ENCODE results near the gene PDXK.

Gene PDXK

GRCh38 chr21:43783098-43783700 is 64.3 kb downstream of the PDXK start:
- no CpG with 5 or more reads among the region's 17 CpGs for WGBS (ENCODE audit: extremely low coverage, insufficient coverage, low lambda C conversion rate)
- no peak overlapping the region for H4K8ac ChIP-seq (ENCODE audit: low read depth, low read length)

GRCh38 chr21:43785134-43785533 is 66.2 kb downstream of the PDXK start:
- no peak for DNase-seq
- Histone ChIP-seq H3K27ac (ENCODE audit: low read depth, low read length) (no peak overlapping the region), H2AK5ac (ENCODE audit: low read length) (no peak overlapping the region), H4K8ac (ENCODE audit: low read depth, low read length) (no peak overlapping the region), H3K4me3 (ENCODE audit: low read length) (no peak overlapping the region), H3K4me1 (ENCODE audit: control insufficient read depth, low read depth, low read length) (peaks cover under 1% of the 10 kb centered on the region), H3K23ac (ENCODE audit: low read length) (no peak overlapping the region), H3K36me3 (ENCODE audit: control insufficient read depth, insufficient read depth, low read length) (no peaks in the 10 kb centered on the region), H3K56ac (ENCODE audit: low read length) (no peak overlapping the region), H2BK120ac (ENCODE audit: low read depth, low read length) (no peak overlapping the region), H3K79me2 (ENCODE audit: control insufficient read depth, insufficient read depth, low read length) (peaks cover 7% of the 10 kb centered on the region), H2BK15ac (replicated peaks; ENCODE audit: low read depth) (no peak overlapping the region), H3K18ac (ENCODE audit: low read length) (no peak overlapping the region), H3K4me2 (ENCODE audit: low read length) (no peak overlapping the region), H3K27me3 (ENCODE audit: insufficient read depth, low read length, poor library complexity) (no peaks in the 10 kb centered on the region), H4K5ac (ENCODE audit: low read length) (no peak overlapping the region), H3K4ac (ENCODE audit: low read depth, low read length) (no peak overlapping the region), H3K9ac (ENCODE audit: low read length) (no peak overlapping the region), H2BK5ac (ENCODE audit: low read length) (no peak overlapping the region), H3K79me1 (ENCODE audit: low read length) (no peaks in the 10 kb centered on the region)
- no CpG with 5 or more reads among the region's 3 CpGs for WGBS (ENCODE audit: extremely low coverage, insufficient coverage, low lambda C conversion rate)

More at GRCh38 chr21:43783098-43783700, 64.3 kb downstream of the PDXK start:
- H4K5ac ChIP-seq (ENCODE audit: low read length), result no peak overlapping the region
- no peaks in the 10 kb centered on the region for H3K36me3 ChIP-seq (ENCODE audit: control insufficient read depth, insufficient read depth, low read length)
- no peak overlapping the region for H3K23ac ChIP-seq (ENCODE audit: low read length)
- no peak overlapping the region for H2AK5ac ChIP-seq (ENCODE audit: low read length)
- H3K27ac ChIP-seq (ENCODE audit: low read depth, low read length), result no peak overlapping the region
- DNase-seq, result no peak
- H3K27me3 ChIP-seq (ENCODE audit: insufficient read depth, low read length, poor library complexity), result no peaks in the 10 kb centered on the region
- H3K4me3 ChIP-seq (ENCODE audit: low read length), result no peak overlapping the region
- no peak overlapping the region for H2BK15ac ChIP-seq (replicated peaks; ENCODE audit: low read depth)
- no peak overlapping the region for H2BK120ac ChIP-seq (ENCODE audit: low read depth, low read length)
- no peak overlapping the region for H3K9ac ChIP-seq (ENCODE audit: low read length)
- H3K4me2 ChIP-seq (ENCODE audit: low read length), result no peak overlapping the region
- H3K79me1 ChIP-seq (ENCODE audit: low read length), result no peaks in the 10 kb centered on the region
- no peak overlapping the region for H3K18ac ChIP-seq (ENCODE audit: low read length)
- no peak overlapping the region for H3K56ac ChIP-seq (ENCODE audit: low read length)
- no peak overlapping the region for H3K4ac ChIP-seq (ENCODE audit: low read depth, low read length)
- H3K79me2 ChIP-seq (ENCODE audit: control insufficient read depth, insufficient read depth, low read length), result no peaks in the 10 kb centered on the region
- H3K4me1 ChIP-seq (ENCODE audit: control insufficient read depth, low read depth, low read length), result no peaks in the 10 kb centered on the region
- H2BK5ac ChIP-seq (ENCODE audit: low read length), result no peak overlapping the region

- Histone ChIP-seq H3K9ac (ENCODE audit: low read length) (no peak overlapping the region), H3K27ac (ENCODE audit: low read depth, low read length) (no peak overlapping the region), H3K56ac (ENCODE audit: low read length) (no peak overlapping the region), H3K4me2 (ENCODE audit: low read length) (no peak overlapping the region), H3K79me2 (ENCODE audit: control insufficient read depth, insufficient read depth, low read length) (peaks cover 19% of the 10 kb centered on the region), H3K18ac (ENCODE audit: low read length) (no peak overlapping the region), H3K79me1 (ENCODE audit: low read length) (peaks cover 10% of the 10 kb centered on the region), H4K8ac (ENCODE audit: low read depth, low read length) (no peak overlapping the region), H3K36me3 (ENCODE audit: control insufficient read depth, insufficient read depth, low read length) (no peaks in the 10 kb centered on the region), H4K5ac (ENCODE audit: low read length) (no peak overlapping the region), H2BK5ac (ENCODE audit: low read length) (no peak overlapping the region), H3K4me3 (ENCODE audit: low read length) (no peak overlapping the region), H2BK15ac (replicated peaks; ENCODE audit: low read depth) (no peak overlapping the region), H3K27me3 (ENCODE audit: insufficient read depth, low read length, poor library complexity) (no peaks in the 10 kb centered on the region), H3K4me1 (ENCODE audit: control insufficient read depth, low read depth, low read length) (peaks cover 3% of the 10 kb centered on the region), H3K4ac (ENCODE audit: low read depth, low read length) (no peak overlapping the region), H3K23ac (ENCODE audit: low read length) (no peak overlapping the region), H2AK5ac (ENCODE audit: low read length) (no peak overlapping the region), H2BK120ac (ENCODE audit: low read depth, low read length) (no peak overlapping the region)
- WGBS (ENCODE audit: extremely low coverage, insufficient coverage, low lambda C conversion rate), result no CpG with 5 or more reads among the region's 18 CpGs
- no peak for DNase-seq
Measured at GRCh38 chr21:43786300-43786806, 67.4 kb downstream of the PDXK start.

GRCh38 chr21:43786807-43787440 is 68.0 kb downstream of the PDXK start:
- H3K9ac ChIP-seq (ENCODE audit: low read length), result no peak overlapping the region
- H3K4ac ChIP-seq (ENCODE audit: low read depth, low read length), result no peak overlapping the region
- peaks cover 23% of the 10 kb centered on the region for H3K79me2 ChIP-seq (ENCODE audit: control insufficient read depth, insufficient read depth, low read length)
- H3K4me3 ChIP-seq (ENCODE audit: low read length), result no peak overlapping the region
- no peak overlapping the region for H3K18ac ChIP-seq (ENCODE audit: low read length)
- peaks cover 13% of the 10 kb centered on the region for H3K79me1 ChIP-seq (ENCODE audit: low read length)
- no peak overlapping the region for H2AK5ac ChIP-seq (ENCODE audit: low read length)
- no peak overlapping the region for H4K5ac ChIP-seq (ENCODE audit: low read length)
- no peak overlapping the region for H3K27ac ChIP-seq (ENCODE audit: low read depth, low read length)
- no peak overlapping the region for H2BK15ac ChIP-seq (replicated peaks; ENCODE audit: low read depth)
- H3K4me2 ChIP-seq (ENCODE audit: low read length), result no peak overlapping the region
- peaks cover 3% of the 10 kb centered on the region for H3K36me3 ChIP-seq (ENCODE audit: control insufficient read depth, insufficient read depth, low read length)
- no CpG with 5 or more reads among the region's 38 CpGs for WGBS (ENCODE audit: extremely low coverage, insufficient coverage, low lambda C conversion rate)
- no peak overlapping the region for H4K8ac ChIP-seq (ENCODE audit: low read depth, low read length)
- H2BK5ac ChIP-seq (ENCODE audit: low read length), result no peak overlapping the region
- H2BK120ac ChIP-seq (ENCODE audit: low read depth, low read length), result no peak overlapping the region
- H3K56ac ChIP-seq (ENCODE audit: low read length), result no peak overlapping the region
- DNase-seq, result no peak
- H3K27me3 ChIP-seq (ENCODE audit: insufficient read depth, low read length, poor library complexity), result no peaks in the 10 kb centered on the region
- H3K4me1 ChIP-seq (ENCODE audit: control insufficient read depth, low read depth, low read length), result peaks cover 3% of the 10 kb centered on the region
- H3K23ac ChIP-seq (ENCODE audit: low read length), result no peak overlapping the region

- Histone ChIP-seq H3K27me3 (ENCODE audit: insufficient read depth, low read length, poor library complexity) (no peaks in the 10 kb centered on the region), H3K36me3 (ENCODE audit: control insufficient read depth, insufficient read depth, low read length) (peaks cover 15% of the 10 kb centered on the region), H2BK15ac (replicated peaks; ENCODE audit: low read depth) (no peak within 1 kb of the TSS), H4K8ac (ENCODE audit: low read depth, low read length) (no peak within 1 kb of the TSS), H3K79me2 (ENCODE audit: control insufficient read depth, insufficient read depth, low read length) (peaks cover 41% of the 10 kb centered on the region), H3K79me1 (ENCODE audit: low read length) (peaks cover 20% of the 10 kb centered on the region), H3K23ac (ENCODE audit: low read length) (no peak within 1 kb of the TSS), H3K18ac (ENCODE audit: low read length) (peak within 1 kb of the TSS; percentile 78), H2AK5ac (ENCODE audit: low read length) (no peak within 1 kb of the TSS), H3K56ac (ENCODE audit: low read length) (peak within 1 kb of the TSS; percentile 98), H3K4me3 (ENCODE audit: low read length) (peak within 1 kb of the TSS; percentile 72), H3K9ac (ENCODE audit: low read length) (peak within 1 kb of the TSS; percentile 80), H3K4me1 (ENCODE audit: control insufficient read depth, low read depth, low read length) (peaks cover 3% of the 10 kb centered on the region), H2BK120ac (ENCODE audit: low read depth, low read length) (no peak within 1 kb of the TSS), H3K4ac (ENCODE audit: low read depth, low read length) (peak within 1 kb of the TSS; percentile 77), H4K5ac (ENCODE audit: low read length) (no peak within 1 kb of the TSS), H3K4me2 (ENCODE audit: low read length) (peak within 1 kb of the TSS; percentile 57), H2BK5ac (ENCODE audit: low read length) (no peak within 1 kb of the TSS), H3K27ac (ENCODE audit: low read depth, low read length) (peak within 1 kb of the TSS; percentile 69)
- no CpG with 5 or more reads among the region's 83 CpGs for WGBS (ENCODE audit: extremely low coverage, insufficient coverage, low lambda C conversion rate)
- peak; percentile 93 for DNase-seq
Measured at GRCh38 chr21:43789276-43790009, 70.5 kb downstream of the PDXK start, which contains the start of gene RRP1. RRP1 (plus strand) TSS chr21:43789577; CDS start chr21:43789630, 53 bp downstream.
